Vagina (tissue), 2 donors: ENCODE data around the gene PUS7.

ENCODE experiments used
- POLR2A ChIP-seq, 2 donors: fragments of 450-650 bp; IDR thresholded peaks; one replicate each; pipeline ENCODE4 v1.6.1; 2017; ENCODE audit warnings: antibody characterized with exemption in 2 of 2, mild to moderate bottlenecking in 2 of 2, moderate library complexity in 2 of 2
- TF ChIP-seq, protein P1 (sequence below), 3 experiments: fragments of 450-650 bp in 2 of 3; fragments of 200-600 bp in 1 of 3; sonication (generic) in 1 of 3; IDR thresholded peaks; one replicate each; pipeline ENCODE4 v1.5.1; 2017 to 2019; ENCODE audit warnings: antibody characterized with exemption in 3 of 3, mild to moderate bottlenecking in 2 of 3, moderate library complexity in 2 of 3

DNA sequence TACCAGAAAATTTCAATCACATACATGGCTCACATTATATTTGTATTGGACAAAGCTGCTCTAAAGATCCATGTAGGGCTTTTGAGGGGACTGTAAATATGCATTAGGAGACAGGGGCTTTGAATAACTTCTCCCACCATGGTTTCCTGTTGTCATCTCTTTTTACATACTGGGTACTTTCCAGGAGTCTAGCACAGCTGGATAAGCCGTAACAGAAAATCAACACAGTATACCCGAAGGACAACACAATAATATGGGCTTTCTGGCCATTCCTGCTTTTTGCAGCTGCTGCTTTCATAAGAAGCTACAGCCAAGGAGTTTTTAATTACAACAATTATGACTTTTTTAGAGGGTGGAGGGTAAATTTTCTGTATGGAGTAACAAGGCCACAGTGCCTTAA is 70.0 kb downstream of the PUS7 start:
- TF ChIP-seq, protein P1, sequence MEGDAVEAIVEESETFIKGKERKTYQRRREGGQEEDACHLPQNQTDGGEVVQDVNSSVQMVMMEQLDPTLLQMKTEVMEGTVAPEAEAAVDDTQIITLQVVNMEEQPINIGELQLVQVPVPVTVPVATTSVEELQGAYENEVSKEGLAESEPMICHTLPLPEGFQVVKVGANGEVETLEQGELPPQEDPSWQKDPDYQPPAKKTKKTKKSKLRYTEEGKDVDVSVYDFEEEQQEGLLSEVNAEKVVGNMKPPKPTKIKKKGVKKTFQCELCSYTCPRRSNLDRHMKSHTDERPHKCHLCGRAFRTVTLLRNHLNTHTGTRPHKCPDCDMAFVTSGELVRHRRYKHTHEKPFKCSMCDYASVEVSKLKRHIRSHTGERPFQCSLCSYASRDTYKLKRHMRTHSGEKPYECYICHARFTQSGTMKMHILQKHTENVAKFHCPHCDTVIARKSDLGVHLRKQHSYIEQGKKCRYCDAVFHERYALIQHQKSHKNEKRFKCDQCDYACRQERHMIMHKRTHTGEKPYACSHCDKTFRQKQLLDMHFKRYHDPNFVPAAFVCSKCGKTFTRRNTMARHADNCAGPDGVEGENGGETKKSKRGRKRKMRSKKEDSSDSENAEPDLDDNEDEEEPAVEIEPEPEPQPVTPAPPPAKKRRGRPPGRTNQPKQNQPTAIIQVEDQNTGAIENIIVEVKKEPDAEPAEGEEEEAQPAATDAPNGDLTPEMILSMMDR (IDR thresholded peaks at IDR 0.05) = no peak
- TF ChIP-seq POLR2A (IDR thresholded peaks at IDR 0.05) = no peak
